ENCODE results near the gene SGSM2.

DNA sequence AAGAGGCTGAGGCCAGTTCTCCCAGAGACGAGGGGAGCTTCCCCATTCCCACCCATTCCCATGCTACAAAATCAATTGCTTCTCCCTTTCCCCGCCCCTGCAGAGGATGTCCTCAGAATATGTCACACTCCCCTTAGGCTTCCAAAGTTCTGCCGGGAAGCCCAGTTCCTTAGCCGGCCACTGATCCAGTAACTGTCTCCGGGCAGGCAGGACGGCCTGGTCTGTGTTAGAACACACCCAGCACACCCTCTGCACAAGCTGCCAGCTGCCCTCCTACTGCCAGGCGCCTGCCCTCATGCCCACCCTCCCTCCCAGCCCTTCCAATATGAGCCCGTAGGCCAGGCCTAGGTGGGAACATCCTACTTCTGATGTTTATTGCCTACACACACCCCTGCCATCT is 31.1 kb downstream of the SGSM2 start:
- TF ChIP-seq, protein P1, sequence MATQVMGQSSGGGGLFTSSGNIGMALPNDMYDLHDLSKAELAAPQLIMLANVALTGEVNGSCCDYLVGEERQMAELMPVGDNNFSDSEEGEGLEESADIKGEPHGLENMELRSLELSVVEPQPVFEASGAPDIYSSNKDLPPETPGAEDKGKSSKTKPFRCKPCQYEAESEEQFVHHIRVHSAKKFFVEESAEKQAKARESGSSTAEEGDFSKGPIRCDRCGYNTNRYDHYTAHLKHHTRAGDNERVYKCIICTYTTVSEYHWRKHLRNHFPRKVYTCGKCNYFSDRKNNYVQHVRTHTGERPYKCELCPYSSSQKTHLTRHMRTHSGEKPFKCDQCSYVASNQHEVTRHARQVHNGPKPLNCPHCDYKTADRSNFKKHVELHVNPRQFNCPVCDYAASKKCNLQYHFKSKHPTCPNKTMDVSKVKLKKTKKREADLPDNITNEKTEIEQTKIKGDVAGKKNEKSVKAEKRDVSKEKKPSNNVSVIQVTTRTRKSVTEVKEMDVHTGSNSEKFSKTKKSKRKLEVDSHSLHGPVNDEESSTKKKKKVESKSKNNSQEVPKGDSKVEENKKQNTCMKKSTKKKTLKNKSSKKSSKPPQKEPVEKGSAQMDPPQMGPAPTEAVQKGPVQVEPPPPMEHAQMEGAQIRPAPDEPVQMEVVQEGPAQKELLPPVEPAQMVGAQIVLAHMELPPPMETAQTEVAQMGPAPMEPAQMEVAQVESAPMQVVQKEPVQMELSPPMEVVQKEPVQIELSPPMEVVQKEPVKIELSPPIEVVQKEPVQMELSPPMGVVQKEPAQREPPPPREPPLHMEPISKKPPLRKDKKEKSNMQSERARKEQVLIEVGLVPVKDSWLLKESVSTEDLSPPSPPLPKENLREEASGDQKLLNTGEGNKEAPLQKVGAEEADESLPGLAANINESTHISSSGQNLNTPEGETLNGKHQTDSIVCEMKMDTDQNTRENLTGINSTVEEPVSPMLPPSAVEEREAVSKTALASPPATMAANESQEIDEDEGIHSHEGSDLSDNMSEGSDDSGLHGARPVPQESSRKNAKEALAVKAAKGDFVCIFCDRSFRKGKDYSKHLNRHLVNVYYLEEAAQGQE (IDR thresholded peaks at IDR 0.05; ENCODE audit: insufficient read depth in 1 of 2, low read depth in 2 of 2, low read length in 2 of 2): no peak
- TF ChIP-seq FOXP2 (optimal IDR thresholded peaks at IDR 0.05; ENCODE audit: borderline replicate concordance, extremely low read depth, extremely low read length, insufficient read depth) (no peak), POLR2AphosphoS5 (IDR thresholded peaks at IDR 0.05; ENCODE audit: low read depth, low read length) (no peak), TAF1 (IDR thresholded peaks at IDR 0.05; ENCODE audit: borderline replicate concordance, insufficient read depth, low read length) (no peak)
